Midbrain (tissue), 1 donor: ENCODE results near the gene RSPRY1.
"Not testable (repeated sequence)": the region's sequence is repeated elsewhere in the genome, so short reads cannot be mapped to it uniquely, and the experiment has no call there.

Source experiments
- DNase-seq: peaks from one replicate; lab custom pipeline; 2025; lab: John Stamatoyannopoulos, UW

RSPRY1 gene

DNA sequence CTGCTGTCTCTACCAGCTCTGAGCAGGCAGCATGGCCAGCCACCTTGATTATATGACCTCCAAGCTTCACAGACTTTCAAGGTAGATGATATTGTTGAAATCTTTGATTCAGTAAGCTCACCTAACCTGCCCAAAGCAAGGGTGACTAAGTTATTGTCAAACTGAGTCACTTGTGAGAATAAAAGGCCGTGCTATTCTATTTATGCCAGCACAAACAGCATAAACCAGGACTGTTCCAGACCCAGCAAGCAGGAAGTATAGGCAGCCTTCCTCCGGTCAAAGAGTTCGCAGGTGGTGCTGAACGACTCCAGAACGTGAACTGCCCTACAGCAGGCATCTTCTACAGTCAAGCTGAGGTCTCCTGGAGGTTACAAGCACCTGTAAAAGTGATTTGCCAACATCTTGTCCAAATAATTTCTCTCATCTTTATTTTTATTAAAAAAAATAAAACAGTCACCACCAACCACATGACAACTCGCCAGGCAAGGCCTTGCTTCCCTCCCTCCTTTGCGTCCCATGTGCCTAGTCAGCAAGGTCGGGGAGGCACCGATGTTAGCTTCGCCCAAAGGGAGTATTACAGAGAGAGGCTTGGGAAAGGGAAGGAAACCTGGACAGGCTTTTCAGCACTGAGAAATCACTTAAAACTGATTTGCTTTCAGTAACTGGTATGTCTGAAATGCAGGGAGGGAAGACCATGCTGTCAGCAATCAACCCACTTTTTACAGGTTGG lies 69.7 kb downstream of the RSPRY1 start:
- DNase-seq: no peak

DNA sequence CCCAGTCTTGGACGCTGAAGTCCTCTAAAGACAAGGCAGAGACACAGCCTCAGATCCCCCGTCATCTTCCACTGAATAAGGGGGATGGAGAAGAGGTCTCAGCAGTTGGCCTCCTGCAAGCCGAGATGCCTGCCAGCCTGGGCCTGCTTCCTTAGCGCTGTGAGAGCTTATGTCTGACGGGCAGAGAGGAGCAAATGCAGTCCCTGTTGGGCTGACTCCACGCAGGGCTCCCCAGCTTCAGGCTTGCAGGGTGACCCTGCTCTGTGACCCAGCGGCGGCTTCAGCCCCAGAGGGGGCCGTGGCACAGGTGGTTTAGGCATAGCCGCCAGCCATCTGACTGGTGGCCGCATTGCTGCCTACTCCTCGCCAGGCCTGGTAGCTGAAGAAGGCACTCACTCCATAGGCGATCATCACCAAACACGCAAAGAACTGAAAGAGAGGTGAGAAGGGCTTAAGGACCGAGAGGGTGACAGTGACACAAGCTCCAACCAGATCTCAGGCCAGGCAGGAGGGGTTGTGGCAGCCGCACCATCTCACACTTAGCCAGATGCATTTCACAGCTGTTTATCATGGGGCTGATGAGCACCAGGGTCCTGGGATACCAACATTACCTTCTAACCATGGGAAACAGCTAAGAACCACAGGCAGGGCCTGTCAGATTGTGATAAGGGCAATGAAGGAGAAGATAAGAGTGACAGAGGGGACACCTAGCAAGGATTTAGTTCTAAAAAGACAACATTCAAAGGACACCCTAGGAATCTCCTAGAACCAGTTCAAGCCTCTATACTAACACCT lies 70.7 kb downstream of the RSPRY1 start:
- no peak for DNase-seq

DNA sequence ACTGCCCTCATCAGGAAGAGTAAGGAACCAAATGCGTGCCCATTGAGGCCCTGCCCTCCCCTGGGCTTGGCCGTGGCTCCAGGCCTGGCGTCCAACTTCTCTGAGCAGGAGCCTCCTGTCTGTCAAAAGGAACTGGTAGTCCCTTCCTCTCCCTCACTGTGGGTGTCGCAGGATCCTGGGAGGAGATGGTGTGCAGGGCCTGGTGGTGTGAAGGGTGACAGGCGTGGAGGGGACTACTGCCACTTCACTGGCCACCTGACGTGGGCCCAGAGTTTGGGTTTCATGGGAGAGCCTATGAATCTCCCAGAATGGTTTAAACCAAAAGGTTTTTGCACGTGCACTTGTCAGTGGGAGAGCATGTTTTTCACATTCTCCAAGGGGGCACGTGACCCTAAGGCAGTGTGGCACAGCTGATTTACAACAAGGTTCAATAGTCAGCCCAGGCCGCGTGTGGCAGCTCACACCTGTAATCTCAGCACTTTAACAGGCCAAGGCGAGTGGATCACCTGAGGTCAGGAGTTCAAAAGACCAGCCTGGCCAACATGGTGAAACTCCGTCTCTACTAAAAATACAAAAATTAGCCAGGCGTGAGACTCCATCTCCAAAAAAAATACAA lies 71.4 kb downstream of the RSPRY1 start:
- no peak for DNase-seq

DNA sequence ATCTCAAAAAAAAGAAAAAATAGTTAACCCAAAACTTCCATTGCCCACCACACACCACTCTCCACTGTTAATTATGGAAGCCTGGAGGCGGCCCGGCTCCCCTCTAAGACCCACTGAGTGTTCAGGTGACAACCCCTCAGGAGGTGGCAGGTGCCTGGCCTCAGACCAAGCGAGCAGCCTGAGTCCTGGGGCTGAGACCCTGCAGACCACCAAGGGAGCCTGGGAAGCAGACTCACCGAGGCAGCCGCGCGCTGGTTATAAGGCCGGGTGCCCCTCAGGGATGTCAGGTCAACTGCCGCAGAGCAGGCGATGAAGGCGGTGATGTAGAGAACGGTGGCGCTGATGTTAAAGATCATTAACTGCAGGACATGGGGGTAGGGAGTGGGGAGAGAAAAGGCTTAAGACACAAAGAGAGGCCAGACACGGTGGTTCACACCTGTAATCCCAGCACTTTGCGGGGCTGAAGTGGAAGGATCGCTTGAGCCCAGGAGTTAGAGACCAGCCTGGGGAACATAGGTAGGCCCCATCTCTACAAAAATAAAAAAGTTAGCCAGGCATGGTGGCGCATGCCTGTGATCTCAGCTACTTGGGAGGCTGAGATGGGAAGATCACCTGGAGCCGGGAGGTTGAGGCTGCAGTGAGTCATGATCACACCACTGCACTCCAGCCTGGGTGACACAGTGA lies 72.2 kb downstream of the RSPRY1 start:
- DNase-seq: no peak

DNA sequence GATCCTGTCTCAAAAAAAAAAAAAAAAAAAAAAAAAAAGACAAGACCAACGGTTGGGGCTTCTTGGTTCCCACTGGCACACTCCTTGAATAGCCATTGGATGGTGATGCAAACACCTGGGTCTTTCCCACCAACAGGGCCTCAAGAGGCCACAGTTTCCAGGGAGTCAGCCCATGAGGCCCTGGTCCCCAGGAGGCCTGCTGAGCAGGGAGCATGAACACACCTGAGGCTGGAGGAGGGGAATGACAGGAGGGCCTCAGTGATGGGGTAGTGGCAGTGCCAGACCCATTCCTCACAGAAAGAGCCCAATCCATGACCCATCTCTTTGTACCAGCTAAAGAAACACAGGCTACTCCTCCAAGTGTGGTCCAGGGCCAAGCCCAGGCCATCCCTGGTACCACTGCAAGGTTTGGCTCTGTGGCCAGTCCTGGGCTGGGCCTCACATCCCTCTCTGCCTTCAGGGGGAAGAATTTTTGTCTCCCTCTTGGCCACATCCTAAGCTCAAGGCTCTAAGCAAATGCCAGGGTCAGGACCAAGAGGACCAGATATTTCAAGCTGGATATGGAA lies 72.9 kb downstream of the RSPRY1 start:
- no peak for DNase-seq

DNA sequence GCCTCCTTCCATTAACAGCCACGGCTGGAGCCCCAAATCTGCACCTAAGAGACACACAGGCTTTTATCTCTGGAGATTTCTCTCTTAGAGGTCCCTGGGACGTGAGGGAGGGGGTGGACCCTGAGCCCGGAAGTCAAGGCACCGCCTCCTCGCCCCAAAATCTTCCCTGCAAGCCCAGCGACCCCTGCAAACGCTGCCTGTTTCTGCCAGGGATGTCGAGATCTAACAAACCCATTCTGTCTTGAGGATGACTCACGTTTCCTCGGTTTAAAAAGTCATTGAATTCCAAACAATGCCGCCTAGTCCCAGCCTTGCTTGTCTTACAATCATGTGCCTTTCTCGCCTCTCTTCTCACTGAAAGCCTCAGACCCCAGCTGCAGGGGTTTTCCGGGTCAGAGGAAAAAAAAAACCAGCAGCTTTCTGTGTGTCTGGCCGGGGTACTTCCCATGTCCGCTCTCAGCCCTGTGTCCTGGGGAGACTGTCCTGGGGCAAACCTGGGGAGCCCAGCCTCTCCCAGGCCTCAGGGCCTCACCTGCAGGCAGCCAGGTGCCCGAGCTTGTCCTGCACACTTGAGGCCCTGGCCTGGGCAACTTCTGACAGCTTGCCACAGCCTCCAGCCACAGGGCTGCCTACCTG lies 74.3 kb downstream of the RSPRY1 start:
- DNase-seq: peak; percentile 79

DNA sequence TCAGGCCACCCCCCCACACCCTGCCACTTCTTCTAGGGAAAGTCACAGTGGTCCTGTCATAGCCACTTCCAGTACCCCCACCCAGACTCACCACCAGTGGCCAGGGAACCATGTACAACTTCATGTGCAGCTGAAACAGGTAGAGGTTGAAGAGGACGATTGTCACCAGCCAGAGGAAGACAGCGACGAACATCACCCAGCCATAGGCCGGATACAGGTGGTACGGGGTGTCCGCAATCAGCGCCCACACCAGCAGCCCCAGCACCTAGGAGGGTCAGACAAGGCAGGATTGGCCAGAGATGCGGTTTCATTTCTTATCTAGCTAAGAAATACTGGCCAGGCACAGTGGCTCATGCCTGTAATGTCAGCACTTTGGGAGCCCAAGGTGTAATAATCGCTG lies 75.7 kb downstream of the RSPRY1 start:
- DNase-seq: no peak

DNA sequence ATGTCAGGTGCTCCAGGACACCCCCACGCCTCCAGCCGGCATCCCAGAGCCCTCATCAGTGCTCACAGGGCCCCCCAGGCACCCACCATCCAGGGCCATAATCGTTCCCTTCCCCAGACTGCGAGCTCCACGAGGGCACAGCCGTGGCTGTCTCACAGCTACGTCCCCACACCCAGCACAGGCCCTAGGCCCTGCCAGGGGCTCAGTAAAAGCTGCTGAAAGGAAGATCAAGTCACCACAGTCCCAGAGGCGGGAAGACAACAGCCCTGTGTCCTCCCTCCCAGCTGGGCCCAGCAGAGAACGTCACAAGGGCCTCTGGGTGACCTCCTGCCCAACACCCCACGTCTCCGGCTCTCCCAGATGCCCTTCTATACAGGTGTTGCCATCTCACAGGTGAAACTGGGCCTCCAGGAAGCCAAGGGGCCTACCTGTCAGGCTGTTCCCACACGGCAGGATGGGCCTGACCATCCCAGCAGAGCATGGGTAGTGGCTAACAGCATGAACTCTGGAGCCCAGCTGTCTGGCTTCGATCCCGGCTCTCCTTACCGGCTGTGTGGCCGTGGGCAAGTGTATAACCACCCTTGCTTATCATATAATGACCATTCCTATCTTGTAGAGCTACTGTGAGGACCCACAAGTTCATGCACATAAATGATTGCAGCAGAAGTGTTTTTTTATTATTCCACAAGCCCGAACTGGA lies 76.9 kb downstream of the RSPRY1 start:
- DNase-seq: peak; percentile 55

DNA sequence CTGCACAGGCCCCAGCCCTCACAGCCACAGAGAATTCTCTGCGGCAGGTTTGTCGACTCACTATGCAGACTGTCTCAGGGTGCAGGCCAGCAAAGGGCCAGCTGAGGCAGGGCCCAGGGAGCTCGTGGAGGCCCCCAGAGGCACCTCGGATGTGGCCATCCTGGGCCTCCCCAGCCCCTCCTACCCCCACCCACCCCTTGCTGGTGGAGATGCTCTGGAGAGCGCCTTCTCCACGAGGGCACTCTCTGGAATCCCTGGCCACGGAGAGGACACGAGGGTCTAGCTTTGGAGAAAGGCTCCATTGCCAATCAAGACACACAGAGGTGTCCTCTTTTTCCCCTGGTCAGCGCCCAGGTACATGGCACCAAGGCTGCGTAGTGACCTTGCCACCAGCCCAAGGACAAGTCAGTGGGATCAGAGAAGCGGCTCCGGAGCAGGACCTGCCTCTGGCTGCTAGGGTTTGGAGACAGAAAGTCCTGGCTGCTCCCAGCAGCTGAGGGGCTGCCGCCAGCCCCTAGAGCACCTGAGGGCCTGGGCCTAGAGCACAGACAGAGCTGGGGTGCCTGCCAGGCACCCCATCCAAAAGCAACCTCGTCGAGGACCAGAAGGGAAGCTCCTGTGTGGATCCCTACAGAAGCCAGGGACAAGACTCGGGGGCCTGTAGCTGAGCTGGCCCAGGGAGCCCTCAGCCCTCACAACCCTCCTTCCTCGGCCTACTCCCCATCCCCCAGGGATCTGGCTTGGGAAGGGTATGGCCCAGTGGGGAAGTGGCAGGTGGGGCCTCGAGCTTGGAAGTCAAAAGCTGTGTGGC lies 77.6 kb downstream of the RSPRY1 start:
- DNase-seq: no peak

DNA sequence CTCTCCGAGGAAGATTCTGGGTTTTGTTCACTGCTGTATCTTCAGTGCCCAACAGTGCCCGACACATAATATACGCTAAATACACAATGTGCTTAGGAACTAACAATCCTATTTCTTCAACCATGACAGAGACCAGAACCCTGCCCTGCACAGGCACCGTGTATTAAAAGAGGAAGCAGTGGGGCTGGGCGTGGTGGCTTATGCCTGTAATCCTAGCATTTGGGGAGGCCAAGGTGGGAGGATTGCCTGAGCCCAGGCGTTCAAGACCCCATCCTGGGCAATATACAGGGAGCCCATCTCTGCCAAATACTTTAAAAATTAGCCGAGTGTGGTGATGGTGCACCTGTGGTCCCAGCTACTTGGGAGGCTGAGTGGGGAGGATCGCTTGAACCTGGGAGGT lies 78.3 kb downstream of the RSPRY1 start:
- no peak for DNase-seq

DNA sequence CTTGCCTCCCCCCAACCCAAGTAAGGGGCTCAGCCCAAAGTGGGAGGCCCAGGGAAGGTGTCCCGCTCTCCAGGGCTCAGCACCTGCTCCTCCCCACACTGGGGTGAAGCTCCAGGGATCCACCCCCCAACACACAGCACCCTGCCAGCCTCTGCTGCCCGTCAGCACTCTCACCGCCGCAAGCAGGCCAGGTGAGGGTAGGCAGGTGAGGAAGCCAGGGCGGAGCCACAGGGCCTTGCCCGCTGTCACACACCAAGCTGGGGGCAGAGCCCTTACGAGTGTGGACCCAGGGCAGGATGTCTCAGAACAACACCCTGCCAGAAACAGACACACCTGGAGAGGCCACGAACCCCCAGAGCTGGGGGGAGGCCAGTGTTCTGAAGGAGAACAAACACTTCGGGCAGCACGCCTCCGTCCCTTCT lies 78.8 kb downstream of the RSPRY1 start:
- no peak for DNase-seq

DNA sequence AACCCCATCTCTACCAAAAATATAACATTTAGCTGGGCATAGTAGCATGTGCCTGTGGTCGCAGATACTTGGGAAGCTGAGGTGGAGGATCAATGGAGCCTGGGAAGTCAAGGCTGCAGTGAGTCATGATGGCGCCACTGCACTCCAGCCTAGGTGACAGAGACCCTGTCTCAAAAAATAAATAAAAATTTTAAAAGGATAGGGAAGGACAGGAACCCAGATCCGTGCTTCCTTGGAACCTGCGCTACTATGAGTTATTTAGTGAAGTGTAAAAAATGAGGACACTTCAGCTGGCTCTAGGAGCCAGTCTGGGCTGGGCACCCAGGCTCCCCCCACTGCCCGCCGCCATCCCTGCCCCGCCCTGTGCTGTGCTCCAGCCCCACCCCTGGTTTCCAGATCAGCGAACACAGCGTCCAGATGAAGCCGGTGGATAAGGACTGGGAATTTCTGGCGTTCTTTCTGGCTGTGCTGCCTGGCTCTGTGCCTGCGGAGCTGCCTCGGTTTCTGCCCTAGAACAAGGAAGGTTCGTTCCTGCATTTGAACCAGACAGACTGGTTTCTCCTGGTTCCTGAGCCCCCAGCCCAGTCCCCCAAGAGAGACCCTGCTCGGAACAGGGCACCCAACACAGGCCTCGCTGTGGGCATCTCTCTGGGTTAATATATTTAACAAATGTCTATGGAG lies 79.9 kb downstream of the RSPRY1 start:
- peak; percentile 75 for DNase-seq

DNA sequence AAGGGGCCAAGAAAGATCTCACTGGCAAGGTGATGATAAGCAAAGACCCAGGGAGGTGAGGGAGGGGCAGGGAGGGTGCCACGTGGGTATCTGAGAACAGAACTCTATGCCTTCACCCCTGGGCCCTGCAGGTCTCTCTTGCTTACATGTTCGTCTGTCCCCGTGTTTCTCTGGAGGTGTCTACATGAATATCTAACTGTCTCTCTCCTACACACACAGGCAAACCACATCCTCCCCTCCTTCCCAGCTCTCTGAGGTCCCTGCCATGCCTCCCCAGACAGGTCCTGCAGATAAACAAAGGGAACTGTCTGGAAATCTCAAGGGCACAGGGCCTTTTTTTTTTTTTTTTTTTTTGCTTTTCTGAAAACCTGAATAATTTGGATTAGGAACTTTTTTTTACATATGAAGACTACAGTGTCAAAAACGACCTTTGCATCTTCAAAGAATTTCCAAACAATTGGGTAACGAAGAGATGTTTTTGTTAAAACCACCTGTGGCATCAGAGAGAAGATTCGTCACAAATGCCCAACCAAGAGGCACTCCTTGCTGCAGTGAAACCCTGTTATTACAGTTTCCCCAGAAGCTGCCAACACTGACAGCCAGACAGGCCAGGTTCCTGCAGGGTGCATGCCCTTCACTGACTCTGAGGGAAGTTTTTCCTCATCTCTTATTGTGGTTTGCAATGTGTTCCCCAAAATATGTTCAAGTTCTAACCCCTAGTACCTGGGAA lies 80.6 kb downstream of the RSPRY1 start:
- no peak for DNase-seq

DNA sequence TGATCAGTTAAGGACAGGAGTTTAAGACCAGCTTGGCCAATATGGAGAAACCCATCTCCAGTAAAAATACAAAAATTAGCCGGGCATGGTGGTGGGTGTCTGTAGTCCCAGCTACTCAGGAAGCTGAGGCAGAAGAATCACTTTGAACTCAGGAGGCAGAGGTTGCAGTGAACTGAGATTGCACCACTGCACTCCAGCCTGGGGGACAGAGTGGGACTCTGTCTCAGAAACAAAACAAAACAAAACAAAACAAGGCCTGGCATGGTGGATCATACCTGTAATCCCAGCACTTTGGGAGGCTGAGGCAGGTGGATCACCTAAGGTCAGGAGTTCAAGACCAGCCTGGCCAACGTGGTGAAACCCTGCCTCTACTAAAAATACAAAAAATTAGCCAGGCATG lies 81.2 kb downstream of the RSPRY1 start:
- DNase-seq: not testable (repeated sequence)

DNA sequence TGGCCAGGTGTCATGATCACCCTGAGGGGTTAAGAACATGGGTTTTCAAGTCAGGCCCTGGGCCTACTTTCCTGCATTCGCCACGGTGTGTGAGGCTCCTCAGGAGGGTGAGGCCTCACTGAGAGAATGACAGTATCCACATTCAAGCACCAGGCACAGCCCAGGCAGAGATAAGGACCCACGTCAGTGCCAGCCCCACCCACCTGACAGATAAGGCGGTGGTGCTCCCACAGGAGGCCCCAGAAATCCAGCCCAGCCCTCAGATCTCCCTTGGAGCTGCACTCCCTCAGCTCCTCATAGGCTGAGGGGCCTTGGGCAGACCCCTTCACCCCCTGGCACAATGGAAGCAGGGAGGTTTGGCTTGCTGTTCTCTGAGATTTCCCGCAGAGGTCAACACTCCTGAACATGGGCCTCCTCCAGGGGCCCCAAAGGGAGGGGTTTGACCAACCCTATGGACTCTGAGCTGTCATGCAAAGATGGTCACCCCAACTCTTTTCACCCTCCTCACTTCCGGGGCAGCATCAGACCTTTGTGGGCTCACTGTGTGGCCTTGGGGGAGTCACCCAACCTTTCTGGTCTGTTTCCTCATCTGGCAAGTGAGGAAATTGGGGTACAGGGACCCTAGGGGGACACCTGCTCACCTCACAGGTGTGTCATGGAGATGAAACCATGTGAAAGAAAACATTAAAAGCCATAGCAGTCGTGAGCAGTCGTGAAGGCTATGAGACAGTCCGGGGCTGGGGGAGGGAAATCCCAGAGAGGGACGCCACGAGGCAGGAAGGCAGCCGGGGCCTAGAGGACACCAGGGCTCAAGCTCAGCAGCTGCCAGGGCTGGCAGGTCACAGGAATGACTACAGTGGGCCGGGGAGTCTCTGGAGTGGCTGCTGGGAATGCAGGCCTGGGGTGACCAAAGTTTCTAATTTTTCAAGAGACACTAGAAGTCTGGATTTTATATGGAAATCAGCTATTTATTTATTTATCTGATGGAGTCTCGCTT lies 83.0 kb downstream of the RSPRY1 start:
- DNase-seq: no peak

DNA sequence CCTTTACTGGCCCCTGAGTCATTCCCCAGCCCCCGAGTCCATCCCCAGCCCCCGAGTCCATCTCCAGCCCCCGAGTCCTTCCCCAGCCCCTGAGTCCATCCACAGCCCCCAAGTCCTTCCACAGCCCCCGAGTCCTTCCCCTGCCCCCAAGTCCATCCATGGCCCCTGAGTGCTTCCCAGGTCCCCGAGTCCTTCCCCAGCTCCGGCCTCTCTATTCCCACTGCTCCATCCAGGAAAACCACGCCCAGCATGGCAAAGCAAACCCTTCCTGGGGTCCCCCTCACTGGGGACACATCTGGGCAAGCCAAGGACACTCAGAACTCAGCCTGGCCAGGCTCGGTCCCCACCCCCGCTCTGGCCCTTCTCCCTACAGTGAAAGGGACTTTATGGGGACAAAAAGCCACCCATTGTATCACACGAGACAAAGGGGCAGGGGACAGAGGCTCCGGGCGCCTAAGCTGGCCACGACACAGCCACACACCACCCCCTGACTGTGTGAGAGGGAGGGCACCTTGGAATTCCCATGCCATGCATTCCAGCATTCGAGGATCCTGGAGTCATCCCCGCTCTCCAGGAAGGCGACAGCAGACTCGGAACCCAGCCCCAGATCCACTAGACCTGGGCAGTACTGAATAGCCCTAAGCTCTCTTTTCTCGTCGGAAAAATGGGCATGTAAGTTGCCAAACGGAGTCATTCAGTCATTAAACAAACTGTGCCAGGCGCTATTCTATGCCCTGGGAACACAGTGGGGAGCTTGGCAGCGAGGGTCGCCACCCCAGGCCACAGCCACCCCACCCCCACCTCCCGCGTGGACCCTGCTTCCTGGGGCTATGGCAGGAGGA lies 84.3 kb downstream of the RSPRY1 start:
- peak; percentile 89 for DNase-seq

DNA sequence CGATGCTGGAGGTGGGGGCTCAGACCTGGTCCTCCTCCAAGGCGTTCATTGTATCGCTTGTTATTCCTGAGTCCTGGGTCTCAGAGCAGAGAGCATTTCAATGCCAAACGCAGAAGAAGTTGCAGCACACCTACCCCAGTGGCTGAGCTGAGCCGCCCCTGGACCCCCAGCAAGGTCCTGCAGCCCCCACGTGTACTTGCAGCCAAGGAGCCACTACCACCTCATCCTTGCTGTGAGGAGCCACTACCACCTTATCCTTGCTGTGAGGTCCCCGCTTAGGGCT lies 84.9 kb downstream of the RSPRY1 start:
- DNase-seq: no peak
